SU-DHL-6 (cell line): ENCODE results near the gene SEC22A.

Experiments used
- H2AFZ ChIP-seq: fragments of 200-600 bp; sonication (generic); 2 replicates; pipeline ENCODE4 v1.6.1; 2014; ENCODE audit warnings: low read depth, mild to moderate bottlenecking, moderate library complexity, mixed read lengths, antibody characterized with exemption, low read length; ENCODE audit not compliant: severe bottlenecking
- H3F3A ChIP-seq: fragments of 200-600 bp; shearing (Covaris generic); 2 replicates; pipeline ENCODE4 v1.6.0; 2016; ENCODE audit warnings: antibody characterized with exemption, mild to moderate bottlenecking; ENCODE audit not compliant: insufficient read depth
- H3K27ac ChIP-seq: fragments of 200-600 bp; sonication (generic); 2 replicates; pipeline ENCODE4 v1.5.1; 2016; ENCODE audit warnings: low read depth, mild to moderate bottlenecking, low read length, moderate library complexity, mixed read lengths
- H3K27me3 ChIP-seq: fragments of 200-600 bp; sonication (generic), shearing (Covaris generic); 2 replicates; pipeline ENCODE4 v1.6.0; 2014; ENCODE audit warnings: mild to moderate bottlenecking, low read length
- H3K36me3 ChIP-seq: fragments of 200-600 bp; sonication (generic); 2 replicates; pipeline ENCODE4 v1.6.1; 2014; ENCODE audit warnings: mild to moderate bottlenecking, low read length, mixed read lengths
- H3K4me2 ChIP-seq: fragments of 300-600, 200-600 bp; shearing (Covaris generic), sonication (generic); 2 replicates; pipeline ENCODE4 v1.6.0; 2014; ENCODE audit warnings: low read length, low read depth, mild to moderate bottlenecking; ENCODE audit not compliant: poor library complexity, severe bottlenecking
- H3K4me3 ChIP-seq: fragments of 200-600 bp; sonication (generic); 2 replicates; pipeline ENCODE4 v1.5.1; 2014; ENCODE audit warnings: antibody characterized with exemption, low read length, mild to moderate bottlenecking, mixed read lengths; ENCODE audit not compliant: insufficient read depth, poor library complexity, severe bottlenecking
- H3K79me2 ChIP-seq: fragments of 200-600 bp; sonication (generic); 2 replicates; pipeline ENCODE4 v1.6.1; 2014; ENCODE audit warnings: mild to moderate bottlenecking, low read length, moderate library complexity; ENCODE audit not compliant: insufficient read depth
- H3K9ac ChIP-seq: fragments of 200-600 bp; sonication (generic); 2 replicates; pipeline ENCODE4 v1.7.0; 2014; ENCODE audit warnings: mild to moderate bottlenecking, low read length
- H3K9me2 ChIP-seq: fragments of 200-600 bp; sonication (generic); replicated peaks from 2 replicates; pipeline ENCODE4 v1.6.1; 2014; ENCODE audit warnings: low read length; ENCODE audit not compliant: insufficient read depth
- H3K9me3 ChIP-seq: fragments of 200-600 bp; sonication (generic); 2 replicates; pipeline ENCODE4 v1.6.1; 2014; ENCODE audit warnings: low read length, mixed read lengths; ENCODE audit not compliant: insufficient read depth
- H4K20me1 ChIP-seq: fragments of 200-600 bp; sonication (generic); 2 replicates; pipeline ENCODE4 v1.6.1; 2014; ENCODE audit warnings: low read depth, mild to moderate bottlenecking, antibody characterized with exemption, low read length, moderate library complexity, mixed read lengths
- CTCF ChIP-seq: fragments of 200-600 bp; sonication (generic); IDR thresholded peaks from one replicate; pipeline ENCODE4 v1.5.1; 2017; ENCODE audit warnings: antibody characterized with exemption, mild to moderate bottlenecking, low read length, moderate library complexity; ENCODE audit not compliant: insufficient read depth, poor library complexity, severe bottlenecking
- EZH2phosphoT487 ChIP-seq: fragments of 200-600 bp; sonication (generic), shearing (Covaris generic); conservative IDR thresholded peaks from 2 replicates; pipeline ENCODE4 v1.6.1; 2018; ENCODE audit warnings: mild to moderate bottlenecking, antibody characterized with exemption, low read length, moderate library complexity, mixed read lengths

SEC22A gene

GRCh38 chr3:123320221-123320620, 118.5 kb downstream of the SEC22A start:
- H3K9ac ChIP-seq, result no peak overlapping the region
- no peaks in the 10 kb centered on the region for H3K36me3 ChIP-seq
- no peaks in the 10 kb centered on the region for H3F3A ChIP-seq
- H3K79me2 ChIP-seq, result no peaks in the 10 kb centered on the region
- no peak overlapping the region for H3K4me3 ChIP-seq
- H3K27ac ChIP-seq, result no peak overlapping the region
- no peak overlapping the region for H3K4me2 ChIP-seq
- no peaks in the 10 kb centered on the region for H3K9me3 ChIP-seq
- no peaks in the 10 kb centered on the region for H4K20me1 ChIP-seq
- no peak for TF ChIP-seq EZH2phosphoT487
- TF ChIP-seq CTCF, result no peak
- H3K27me3 ChIP-seq, result no peaks in the 10 kb centered on the region
- no peaks in the 10 kb centered on the region for H3K9me2 ChIP-seq
- no peak overlapping the region for H2AFZ ChIP-seq

DNA sequence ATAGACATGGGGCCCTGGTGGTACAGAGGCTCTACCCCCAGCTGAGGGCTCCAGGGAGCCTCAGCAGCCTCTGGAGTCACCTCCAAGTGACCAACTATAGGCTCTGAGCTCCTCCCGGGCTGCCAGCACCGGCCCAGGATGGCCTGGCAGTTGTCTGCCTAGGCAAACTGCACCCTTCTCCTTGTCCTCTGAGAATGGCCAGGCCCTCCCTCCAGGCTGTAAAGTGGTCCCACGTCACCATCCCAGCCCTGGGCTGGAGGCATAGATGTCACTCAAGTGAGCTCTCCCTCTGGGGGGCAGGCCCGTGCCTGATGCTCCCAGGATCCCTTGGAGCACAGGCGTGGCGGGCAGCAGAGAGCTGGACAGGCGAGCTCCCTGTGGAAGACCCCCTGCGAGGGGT, 120.1 kb downstream of the SEC22A start:
- no peak overlapping the region for H3K27ac ChIP-seq
- no peak overlapping the region for H3K4me3 ChIP-seq
- H3K9ac ChIP-seq, result no peak overlapping the region
- H3F3A ChIP-seq, result no peaks in the 10 kb centered on the region
- no peaks in the 10 kb centered on the region for H3K79me2 ChIP-seq
- no peaks in the 10 kb centered on the region for H3K36me3 ChIP-seq
- H3K9me3 ChIP-seq, result no peaks in the 10 kb centered on the region
- no peak overlapping the region for H3K4me2 ChIP-seq
- TF ChIP-seq CTCF (no peak), EZH2phosphoT487 (no peak)
- no peaks in the 10 kb centered on the region for H4K20me1 ChIP-seq
- no peak overlapping the region for H2AFZ ChIP-seq
- no peaks in the 10 kb centered on the region for H3K9me2 ChIP-seq
- H3K27me3 ChIP-seq, result no peaks in the 10 kb centered on the region

DNA sequence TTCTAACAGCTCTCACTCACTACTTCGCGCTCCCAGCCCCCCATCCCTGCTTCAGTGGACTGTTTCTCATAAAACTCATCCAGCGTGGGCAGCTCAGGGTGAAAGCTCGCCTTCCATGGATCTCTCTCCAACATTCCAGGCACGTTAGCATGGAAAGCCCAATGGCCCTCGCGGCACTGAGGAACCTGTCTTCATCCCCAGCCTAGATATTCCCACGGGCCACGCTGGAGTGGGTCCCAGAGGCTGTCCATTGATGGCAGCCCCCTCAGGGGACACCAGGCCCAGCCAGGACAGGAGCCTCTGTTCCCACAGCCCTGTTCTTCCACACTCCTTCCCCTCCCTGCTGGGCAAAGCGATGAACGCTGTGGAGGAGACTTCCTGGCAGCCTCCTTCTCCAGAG, 121.1 kb downstream of the SEC22A start:
- Histone ChIP-seq H3K9me3 (no peaks in the 10 kb centered on the region), H3K27ac (no peak overlapping the region), H4K20me1 (no peaks in the 10 kb centered on the region), H3K4me3 (no peak overlapping the region), H3K4me2 (no peak overlapping the region), H3K27me3 (no peaks in the 10 kb centered on the region), H3K36me3 (no peaks in the 10 kb centered on the region), H2AFZ (no peak overlapping the region), H3K79me2 (no peaks in the 10 kb centered on the region), H3K9me2 (no peaks in the 10 kb centered on the region), H3F3A (no peaks in the 10 kb centered on the region), H3K9ac (no peak overlapping the region)
- no peak for TF ChIP-seq EZH2phosphoT487
- TF ChIP-seq CTCF, result no peak
